NCI-H2081 (cell line): ENCODE data around the gene MACROH2A2.

Source experiments
- DNase-seq, 2 experiments: peaks; one replicate each; lab custom pipeline; 2025; lab: John Stamatoyannopoulos, UW

MACROH2A2 gene

GRCh38 chr10:70130878-70131559, 78.4 kb downstream of the MACROH2A2 start:
- DNase-seq, result no peak

GRCh38 chr10:70131560-70131937, 78.9 kb downstream of the MACROH2A2 start:
- DNase-seq, result no peak

- peak; percentile 36 to 49 for DNase-seq
Measured at GRCh38 chr10:70132098-70133029, 79.7 kb downstream of the MACROH2A2 start, which contains the start of gene AIFM2. TSS of gene AIFM2 (minus strand) at chr10:70132825. CDS start at chr10:70124084, 8,741 bp downstream.

GRCh38 chr10:70135046-70135445, 82.4 kb downstream of the MACROH2A2 start:
- DNase-seq, result no peak

GRCh38 chr10:70135684-70136083, 83.0 kb downstream of the MACROH2A2 start:
- no peak for DNase-seq

- DNase-seq, result no peak
Measured at GRCh38 chr10:70137135-70137534, 84.5 kb downstream of the MACROH2A2 start.

- no peak for DNase-seq
Measured at GRCh38 chr10:70137927-70138883, 85.6 kb downstream of the MACROH2A2 start.

GRCh38 chr10:70139151-70139996, 86.7 kb downstream of the MACROH2A2 start:
- no peak for DNase-seq

- DNase-seq, result no peak
Measured at GRCh38 chr10:70139997-70140250, 87.3 kb downstream of the MACROH2A2 start.

- no peak for DNase-seq
Measured at GRCh38 chr10:70140297-70140696, 87.7 kb downstream of the MACROH2A2 start.

- no peak for DNase-seq
Measured at GRCh38 chr10:70142555-70142954, 89.9 kb downstream of the MACROH2A2 start.

GRCh38 chr10:70144372-70145110, 91.9 kb downstream of the MACROH2A2 start:
- DNase-seq, result no peak

GRCh38 chr10:70145166-70145665, 92.6 kb downstream of the MACROH2A2 start:
- no peak for DNase-seq

GRCh38 chr10:70145666-70146488, 93.2 kb downstream of the MACROH2A2 start:
- DNase-seq, result peak; percentile 15 to 50

GRCh38 chr10:70146489-70147258, 94.0 kb downstream of the MACROH2A2 start, which contains the start of gene TYSND1:
TSS of gene TYSND1 (minus strand) at chr10:70146700. CDS start at chr10:70146586, 114 bp downstream.
- DNase-seq, result peak; percentile 95 to 98

- no peak for DNase-seq
Measured at GRCh38 chr10:70147259-70147625, 94.6 kb downstream of the MACROH2A2 start.

- no peak for DNase-seq
Measured at GRCh38 chr10:70148516-70148915, 95.9 kb downstream of the MACROH2A2 start.

- no peak for DNase-seq
Measured at GRCh38 chr10:70155255-70155838, 102.7 kb downstream of the MACROH2A2 start.
